ENCODE measurements around the gene KHDC1. TPM values are rescaled to one million over a fixed set of nuclear protein-coding genes. Genes with fewer than 3 reads are reported as not detected.
"Not testable (repeated sequence)": the region's sequence is repeated elsewhere in the genome, so short reads cannot be mapped to it uniquely, and the experiment has no call there.

The KHDC1 gene
- total RNA-seq, 2 experiments from 2014 or later = 6.8 to 7.4 TPM

DNA sequence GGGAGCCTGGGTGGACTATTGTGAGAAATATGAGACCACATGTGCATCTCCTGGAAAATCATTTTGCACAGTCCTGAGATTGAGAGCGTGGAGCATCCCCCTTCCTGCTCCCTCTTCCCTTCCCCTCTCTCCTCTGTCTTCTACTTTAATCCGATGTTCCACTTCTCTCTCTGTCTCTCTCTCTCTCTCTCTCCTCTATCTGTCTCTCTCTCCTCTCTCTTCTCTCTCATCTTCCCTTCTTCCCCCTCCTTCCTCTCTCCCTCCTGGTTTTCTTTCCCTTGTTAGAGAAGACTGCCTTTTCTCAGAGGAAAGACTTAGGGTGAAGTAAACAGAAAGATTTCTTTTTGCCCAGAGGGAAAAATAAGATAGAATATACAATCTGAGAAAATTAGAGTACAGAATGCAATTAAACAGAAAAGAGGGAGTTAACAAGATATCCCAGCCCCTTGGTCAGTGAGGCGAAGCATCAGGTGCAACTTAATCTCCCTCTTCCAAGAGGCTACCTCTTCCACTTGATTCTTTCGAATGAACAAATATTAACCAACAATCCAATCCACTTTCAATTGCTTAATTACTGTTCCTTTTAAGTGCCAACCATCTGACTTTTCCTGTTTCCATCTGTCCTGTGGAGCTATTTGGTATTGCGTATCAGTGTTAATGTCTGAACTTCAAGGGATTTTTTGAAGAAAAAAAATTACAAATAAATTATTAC, 14.6 kb downstream of the KHDC1 start:
- Mint-ChIP-seq H3K36me3 (ENCODE audit: low read depth) (no peaks in the 10 kb centered on the region), H3K27me3 (ENCODE audit: low read depth) (peaks cover 16% of the 10 kb centered on the region), H3K9me3 (ENCODE audit: insufficient read depth) (no peaks in the 10 kb centered on the region), H3K4me1 (ENCODE audit: low read depth) (no peaks in the 10 kb centered on the region), H3K27ac (no peak overlapping the region), H3K4me3 (no peak overlapping the region)
- no peak for ATAC-seq
- CTCF ChIA-PET = no interaction called here
- POLR2A ChIA-PET = no interaction called here
- no peak for DNase-seq

DNA sequence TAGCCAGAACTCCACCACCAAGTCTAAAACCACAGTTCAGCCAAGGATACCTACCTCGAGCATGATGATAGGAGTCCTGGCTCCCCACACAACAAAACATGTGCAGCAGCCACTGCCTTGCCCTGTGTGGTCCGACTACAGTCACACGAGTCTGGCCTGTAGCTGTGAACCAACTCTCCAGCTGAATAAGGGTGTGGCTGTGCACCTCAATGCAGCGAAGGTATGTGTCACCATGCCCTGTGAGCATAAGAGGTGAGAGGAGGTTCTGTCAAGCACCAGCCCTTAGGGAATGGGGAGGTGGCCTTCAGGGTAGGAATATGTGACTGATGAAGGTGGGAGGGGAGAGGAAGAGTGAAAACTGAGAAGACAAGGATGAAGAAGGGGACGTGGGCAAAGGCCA, 21.0 kb downstream of the KHDC1 start:
- H3K27ac Mint-ChIP-seq = no peak overlapping the region
- DNase-seq (no peak), ATAC-seq (no peak)
- ChIA-PET POLR2A (no interaction called here), CTCF (no interaction called here)
- H3K27me3 Mint-ChIP-seq (ENCODE audit: low read depth) = peaks cover 18% of the 10 kb centered on the region
- H3K9me3 Mint-ChIP-seq (ENCODE audit: insufficient read depth) = no peaks in the 10 kb centered on the region
- no peaks in the 10 kb centered on the region for H3K4me1 Mint-ChIP-seq (ENCODE audit: low read depth)
- no peak overlapping the region for H3K4me3 Mint-ChIP-seq
- no peaks in the 10 kb centered on the region for H3K36me3 Mint-ChIP-seq (ENCODE audit: low read depth)

DNA sequence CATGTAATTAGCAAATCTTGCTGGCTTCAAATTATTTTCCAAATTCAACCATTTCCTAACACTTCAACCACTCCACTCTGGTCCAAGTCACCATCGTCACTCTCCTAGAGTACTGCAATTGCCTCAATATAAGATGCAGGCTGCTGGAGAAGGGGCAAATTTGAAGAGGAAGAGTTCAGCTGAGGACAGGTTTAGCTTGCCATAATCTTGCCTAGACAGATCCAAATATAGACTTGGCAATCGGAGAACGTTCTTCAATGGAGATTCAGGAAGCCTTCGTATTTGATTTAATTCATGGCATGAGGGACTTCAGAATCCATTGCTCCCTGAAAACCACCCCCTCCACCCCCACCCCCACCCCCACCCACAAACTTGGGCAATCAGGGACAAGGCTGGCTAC, 22.3 kb downstream of the KHDC1 start:
- CTCF ChIA-PET = no interaction called here
- Mint-ChIP-seq H3K4me3 (no peak overlapping the region), H3K9me3 (ENCODE audit: insufficient read depth) (no peaks in the 10 kb centered on the region), H3K4me1 (ENCODE audit: low read depth) (no peaks in the 10 kb centered on the region), H3K36me3 (ENCODE audit: low read depth) (no peaks in the 10 kb centered on the region), H3K27me3 (ENCODE audit: low read depth) (peaks cover 17% of the 10 kb centered on the region), H3K27ac (no peak overlapping the region)
- no peak for DNase-seq
- no peak for ATAC-seq
- POLR2A ChIA-PET = no interaction called here

DNA sequence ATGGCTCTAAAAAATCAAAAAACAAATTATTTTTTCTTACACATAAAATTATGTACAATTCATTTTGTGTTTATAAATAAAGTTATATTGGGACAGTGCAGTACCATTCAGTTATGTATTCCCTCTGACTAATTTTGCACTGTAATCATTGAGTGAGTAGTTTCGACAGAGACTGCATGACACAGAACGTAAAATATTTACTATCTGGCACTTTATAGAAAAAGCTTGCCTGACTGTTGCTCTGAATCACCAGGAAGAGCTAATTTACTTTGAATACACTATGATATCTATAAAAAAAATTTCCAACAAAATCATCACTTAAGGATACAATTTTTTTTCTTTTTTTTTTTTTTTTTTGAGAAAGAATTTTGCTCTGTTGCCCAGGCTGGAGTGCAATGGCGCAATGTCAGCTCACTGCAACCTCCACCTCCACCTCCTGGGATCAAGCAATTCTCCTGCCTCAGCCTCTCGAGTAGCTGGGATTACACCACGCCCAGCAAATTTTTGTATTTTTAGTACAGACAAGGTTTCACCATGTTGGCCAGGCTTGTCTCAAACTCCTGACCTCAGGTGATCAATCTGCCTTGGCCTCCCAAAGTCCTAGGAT, 26.7 kb downstream of the KHDC1 start:
- ChIA-PET CTCF (no interaction called here), POLR2A (no interaction called here)

DNA sequence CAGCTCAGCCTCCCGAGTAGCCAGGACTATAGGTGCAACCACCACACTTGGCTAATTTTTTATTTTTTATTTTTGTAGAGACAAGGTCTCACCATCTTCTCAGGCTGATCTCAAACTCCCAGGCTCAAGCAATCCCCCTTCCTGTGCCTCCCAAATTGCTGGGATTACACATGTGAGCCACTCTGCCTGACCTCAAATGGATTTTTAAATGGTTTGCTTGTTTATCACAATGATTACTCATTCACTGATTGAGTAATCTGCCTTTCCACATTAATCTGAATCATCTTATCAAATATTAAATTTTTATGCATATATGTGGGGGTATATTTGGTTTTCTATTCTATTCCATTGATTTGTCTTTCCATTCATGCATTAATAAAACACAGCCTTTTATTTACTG, 28.3 kb downstream of the KHDC1 start:
- no peak for DNase-seq
- no peak overlapping the region for H3K4me3 Mint-ChIP-seq
- ChIA-PET CTCF (no interaction called here), POLR2A (no interaction called here)
- peaks cover 8% of the 10 kb centered on the region for H3K27me3 Mint-ChIP-seq (ENCODE audit: low read depth)
- no peaks in the 10 kb centered on the region for H3K9me3 Mint-ChIP-seq (ENCODE audit: insufficient read depth)
- no peak overlapping the region for H3K27ac Mint-ChIP-seq
- no peaks in the 10 kb centered on the region for H3K4me1 Mint-ChIP-seq (ENCODE audit: low read depth)
- H3K36me3 Mint-ChIP-seq (ENCODE audit: low read depth) = no peaks in the 10 kb centered on the region
- no peak for ATAC-seq

More for the DNA sequence above, 26.7 kb downstream of the KHDC1 start:
- Mint-ChIP-seq H3K4me1 (ENCODE audit: low read depth) (no peaks in the 10 kb centered on the region), H3K27me3 (ENCODE audit: low read depth) (peaks cover 8% of the 10 kb centered on the region), H3K4me3 (no peak overlapping the region), H3K27ac (no peak overlapping the region), H3K9me3 (ENCODE audit: insufficient read depth) (no peaks in the 10 kb centered on the region), H3K36me3 (ENCODE audit: low read depth) (no peaks in the 10 kb centered on the region)
- ATAC-seq (no peak), DNase-seq (no peak)

DNA sequence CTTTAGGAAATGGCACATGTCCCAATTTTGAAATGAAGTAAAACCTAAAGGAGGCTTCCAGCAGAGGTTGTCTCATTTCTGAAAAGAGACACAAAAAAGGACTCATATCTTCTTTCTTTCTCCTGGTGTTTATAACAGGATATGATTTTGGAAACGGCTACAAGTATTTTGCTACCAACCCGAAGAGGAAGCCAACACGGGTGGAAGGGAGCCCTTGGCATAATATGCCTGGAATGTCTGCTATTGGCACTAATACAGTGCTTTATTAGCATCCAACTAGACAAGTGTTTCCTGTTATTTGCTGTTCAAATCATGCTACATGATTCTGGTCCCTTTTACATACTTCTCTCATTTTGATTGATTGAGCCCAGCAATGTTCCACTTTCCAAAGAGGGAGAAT, 29.0 kb downstream of the KHDC1 start:
- H3K4me1 Mint-ChIP-seq (ENCODE audit: low read depth); POLR2A ChIA-PET: not testable (repeated sequence)

DNA sequence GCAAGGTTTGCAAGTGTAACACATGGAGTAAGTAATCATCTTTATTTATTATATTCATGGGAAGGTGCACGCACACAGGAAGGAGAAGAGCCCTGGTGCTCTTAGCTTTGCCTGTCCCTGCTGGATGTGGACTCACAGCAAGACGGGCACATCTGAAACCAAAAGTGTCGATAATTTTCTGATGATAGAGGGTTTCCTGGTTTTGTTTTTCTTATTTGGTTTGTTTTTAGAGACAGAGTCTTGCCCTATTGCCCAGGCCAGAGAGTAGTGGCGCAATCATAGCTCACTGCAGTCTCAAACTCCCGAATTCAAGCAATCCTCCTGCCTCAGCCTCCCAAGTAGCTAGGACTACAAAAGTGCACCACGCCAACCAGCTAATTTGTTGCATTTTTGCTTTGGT, 29.9 kb downstream of the KHDC1 start:
- H3K27ac Mint-ChIP-seq = no peak overlapping the region
- ChIA-PET CTCF (interaction anchor here (1.0 kb wide), 1 partner anchor 821 kb away, joined by 3 read pairs; no protein-coding TSS in a partner anchor), POLR2A (interaction anchor here (0.7 kb wide), 1 partner anchor 31 kb away, joined by 3 read pairs; no protein-coding TSS in a partner anchor)
- no peak overlapping the region for H3K4me3 Mint-ChIP-seq
- H3K9me3 Mint-ChIP-seq (ENCODE audit: insufficient read depth) = no peaks in the 10 kb centered on the region
- H3K27me3 Mint-ChIP-seq (ENCODE audit: low read depth) = peaks cover 8% of the 10 kb centered on the region
- DNase-seq (no peak), ATAC-seq (no peak)
- H3K4me1 Mint-ChIP-seq (ENCODE audit: low read depth) = no peaks in the 10 kb centered on the region
- no peaks in the 10 kb centered on the region for H3K36me3 Mint-ChIP-seq (ENCODE audit: low read depth)

More for the DNA sequence above, 29.0 kb downstream of the KHDC1 start:
- ATAC-seq; H3K36me3 Mint-ChIP-seq (ENCODE audit: low read depth); H3K4me3 Mint-ChIP-seq; H3K27me3 Mint-ChIP-seq (ENCODE audit: low read depth); CTCF ChIA-PET; DNase-seq; H3K9me3 Mint-ChIP-seq (ENCODE audit: insufficient read depth); H3K27ac Mint-ChIP-seq: not testable (repeated sequence)

DNA sequence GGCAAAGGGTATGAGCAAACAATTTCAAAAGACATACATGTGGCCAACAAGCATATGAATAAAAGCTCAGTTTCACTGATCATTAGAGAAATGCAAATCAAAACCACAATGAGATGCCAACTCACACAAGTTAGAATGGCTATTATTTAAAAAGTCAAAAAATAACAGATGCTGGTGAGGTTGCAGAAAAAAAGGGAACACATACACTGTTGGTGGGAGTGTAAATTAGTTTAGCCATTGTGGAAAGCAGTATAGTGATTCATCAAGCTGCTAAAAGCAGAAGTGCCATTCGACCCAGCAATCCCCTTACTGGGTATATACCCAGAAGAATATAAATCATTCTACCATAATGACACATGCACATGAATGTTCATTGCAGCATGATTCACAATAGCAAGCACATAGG, 31.0 kb downstream of the KHDC1 start:
- Mint-ChIP-seq H3K9me3 (ENCODE audit: insufficient read depth) (no peaks in the 10 kb centered on the region), H3K4me1 (ENCODE audit: low read depth) (no peaks in the 10 kb centered on the region), H3K36me3 (ENCODE audit: low read depth) (no peaks in the 10 kb centered on the region), H3K4me3 (no peak overlapping the region), H3K27me3 (ENCODE audit: low read depth) (peaks cover 8% of the 10 kb centered on the region), H3K27ac (no peak overlapping the region)
- ChIA-PET CTCF (no interaction called here), POLR2A (no interaction called here)
- DNase-seq (no peak), ATAC-seq (no peak)

DNA sequence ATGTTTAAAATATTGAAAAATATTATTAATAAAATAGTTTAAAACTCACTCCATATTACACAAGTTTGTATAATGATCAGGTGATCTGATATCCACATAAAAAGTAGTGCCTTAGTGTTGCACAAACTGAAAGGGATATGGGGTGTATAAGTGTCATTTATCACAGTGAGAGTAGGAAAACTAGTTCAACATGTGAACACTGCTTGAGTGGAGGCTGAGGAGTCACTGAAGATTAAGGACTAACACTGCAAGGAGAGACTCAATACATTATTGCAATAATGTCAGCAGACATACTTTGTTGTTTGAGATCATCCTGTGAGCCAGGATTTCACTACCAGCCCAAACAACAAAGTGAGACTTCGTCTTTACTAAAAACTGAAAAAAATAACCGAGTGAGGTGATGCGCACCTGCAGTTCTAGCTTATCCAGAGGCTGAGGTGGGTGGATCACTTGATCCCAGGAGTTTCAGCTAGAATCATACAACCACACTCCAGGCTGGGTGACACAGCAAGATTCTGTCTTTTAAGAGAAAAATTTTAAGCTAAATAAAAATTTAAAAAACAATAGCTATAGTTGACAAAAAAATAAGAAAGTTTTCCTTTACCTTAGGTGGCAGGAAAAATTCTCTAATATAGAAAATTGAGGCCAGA, 35.3 kb downstream of the KHDC1 start:
- Mint-ChIP-seq H3K9me3 (ENCODE audit: insufficient read depth) (no peaks in the 10 kb centered on the region), H3K4me3 (no peak overlapping the region), H3K4me1 (ENCODE audit: low read depth) (no peaks in the 10 kb centered on the region), H3K27ac (no peak overlapping the region), H3K27me3 (ENCODE audit: low read depth) (peaks cover 3% of the 10 kb centered on the region), H3K36me3 (ENCODE audit: low read depth) (no peaks in the 10 kb centered on the region)
- DNase-seq = no peak
- ChIA-PET CTCF (interaction anchor here (0.8 kb wide), 1 partner anchor 816 kb away, joined by 3 read pairs; no protein-coding TSS in a partner anchor), POLR2A (interaction anchor here (0.6 kb wide), 2 partner anchors 21 to 254 kb away, joined by 3 to 4 read pairs; no protein-coding TSS in a partner anchor)
- no peak for ATAC-seq

DNA sequence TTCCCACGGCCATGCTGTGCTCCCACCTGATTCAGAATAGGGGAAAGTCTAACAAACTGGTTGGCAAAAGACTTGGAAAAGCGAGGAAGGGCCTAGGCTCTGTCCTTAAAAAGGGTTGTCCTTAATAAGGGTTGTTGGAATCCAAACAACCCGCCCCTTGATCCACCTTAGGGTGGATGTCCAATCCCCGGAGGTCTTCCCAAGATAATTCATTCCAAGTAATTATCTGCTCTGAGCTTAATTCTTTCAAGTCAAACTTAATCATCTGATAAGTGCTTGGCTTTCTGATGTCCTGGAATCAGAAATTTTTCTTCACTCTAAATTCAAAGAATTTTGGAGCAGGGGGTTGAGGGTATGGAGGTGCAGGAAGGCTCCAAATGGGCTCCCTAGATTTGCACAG, 37.6 kb downstream of the KHDC1 start, which contains the start of gene KHDC1L:
TSS of gene KHDC1L (minus strand) at position 101 of the 400 bp plus-strand sequence. CDS start at position 13, 88 bp downstream.
- no peaks in the 10 kb centered on the region for H3K36me3 Mint-ChIP-seq (ENCODE audit: low read depth)
- DNase-seq = no peak
- H3K9me3 Mint-ChIP-seq (ENCODE audit: insufficient read depth) = no peaks in the 10 kb centered on the region
- H3K27me3 Mint-ChIP-seq (ENCODE audit: low read depth) = no peaks in the 10 kb centered on the region
- CTCF ChIA-PET = no interaction called here
- no peak for ATAC-seq
- no peaks in the 10 kb centered on the region for H3K4me1 Mint-ChIP-seq (ENCODE audit: low read depth)
- H3K4me3 Mint-ChIP-seq = no peak within 1 kb of the TSS
- POLR2A ChIA-PET = no interaction called here
- no peak within 1 kb of the TSS for H3K27ac Mint-ChIP-seq

DNA sequence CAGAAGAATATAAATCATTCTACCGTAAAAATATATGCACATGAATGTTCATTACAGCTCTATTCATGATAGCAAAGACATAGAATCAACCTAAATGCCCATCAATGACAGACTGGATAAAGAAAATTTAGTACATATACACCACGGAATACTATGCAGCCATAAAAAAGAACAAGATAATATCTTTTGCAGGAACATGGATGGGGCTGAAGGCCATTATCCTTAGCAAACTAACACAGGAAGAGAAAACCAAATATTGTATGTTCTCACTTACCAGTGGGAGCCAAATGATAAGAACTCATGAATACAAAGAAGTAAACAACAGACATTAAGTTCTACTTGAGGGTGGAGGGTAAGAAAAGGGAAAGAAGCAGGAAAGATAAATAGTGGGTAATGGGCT, 46.1 kb downstream of the KHDC1 start:
- POLR2A ChIA-PET = no interaction called here
- H3K4me3 Mint-ChIP-seq = no peak overlapping the region

DNA sequence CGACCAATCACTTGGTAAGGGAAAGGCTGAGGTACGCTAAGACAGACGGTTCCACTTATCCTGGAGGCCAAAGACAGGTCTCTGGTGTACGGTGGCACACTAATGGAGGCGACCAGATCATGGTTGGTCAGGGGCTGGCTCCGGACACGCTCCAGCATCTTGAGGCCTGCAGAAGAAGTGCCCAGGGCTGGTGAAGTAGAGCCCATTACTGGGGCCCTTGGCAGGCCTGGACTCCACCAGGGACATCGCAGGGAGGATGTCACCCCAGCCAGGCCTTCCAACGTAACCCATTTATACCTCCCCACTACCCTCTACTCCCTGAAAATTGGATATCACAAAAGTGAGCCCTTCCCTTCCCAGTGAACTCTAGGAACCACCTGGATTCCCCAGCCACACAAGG, 53.9 kb downstream of the KHDC1 start:
- Mint-ChIP-seq H3K4me3 (no peak overlapping the region), H3K4me1 (ENCODE audit: low read depth) (no peaks in the 10 kb centered on the region), H3K36me3 (ENCODE audit: low read depth) (no peaks in the 10 kb centered on the region), H3K27me3 (ENCODE audit: low read depth) (no peaks in the 10 kb centered on the region), H3K9me3 (ENCODE audit: insufficient read depth) (no peaks in the 10 kb centered on the region), H3K27ac (no peak overlapping the region)
- POLR2A ChIA-PET = no interaction called here
- CTCF ChIA-PET = no interaction called here
- DNase-seq (no peak), ATAC-seq (no peak)

More for the DNA sequence above, 46.1 kb downstream of the KHDC1 start:
- no peak for ATAC-seq
- DNase-seq = no peak
- H3K27ac Mint-ChIP-seq = no peak overlapping the region
- no peaks in the 10 kb centered on the region for H3K4me1 Mint-ChIP-seq (ENCODE audit: low read depth)
- H3K27me3 Mint-ChIP-seq (ENCODE audit: low read depth) = no peaks in the 10 kb centered on the region
- H3K9me3 Mint-ChIP-seq (ENCODE audit: insufficient read depth) = no peaks in the 10 kb centered on the region
- CTCF ChIA-PET = no interaction called here
- H3K36me3 Mint-ChIP-seq (ENCODE audit: low read depth) = no peaks in the 10 kb centered on the region
